GM19239 (cell line): ENCODE data around the gene PRKAR1A.

Experiments used
- DNase-seq: peaks from one replicate; pipeline ENCODE4 v3.0.0; 2011; ENCODE audit warnings: low spot score; ENCODE audit not compliant: insufficient read length
- FAIRE-seq: peaks from 2 replicates; lab custom pipeline; 2011; peaks lifted over from hg19 to GRCh38; lab: Jason Lieb, UNC

The PRKAR1A gene

GRCh38 chr17:68595496-68595895, 83.3 kb downstream of the PRKAR1A start:
- no peak for FAIRE-seq
- no peak for DNase-seq

GRCh38 chr17:68595986-68596385, 83.8 kb downstream of the PRKAR1A start:
- FAIRE-seq, result no peak

GRCh38 chr17:68596411-68596945, 84.2 kb downstream of the PRKAR1A start:
- FAIRE-seq (no peak), DNase-seq (no peak)

More at GRCh38 chr17:68595986-68596385, 83.8 kb downstream of the PRKAR1A start:
- no peak for DNase-seq

- FAIRE-seq (no peak), DNase-seq (no peak)
These were observed 85.8 kb downstream of the PRKAR1A start for GRCh38 chr17:68598074-68598473.

GRCh38 chr17:68598545-68598961, 86.3 kb downstream of the PRKAR1A start:
- DNase-seq, result no peak
- no peak for FAIRE-seq

GRCh38 chr17:68599091-68599490, 86.9 kb downstream of the PRKAR1A start:
- DNase-seq, result no peak

GRCh38 chr17:68599552-68600066, 87.4 kb downstream of the PRKAR1A start:
- no peak for DNase-seq
- FAIRE-seq, result no peak

More at GRCh38 chr17:68599091-68599490, 86.9 kb downstream of the PRKAR1A start:
- FAIRE-seq, result no peak

GRCh38 chr17:68600067-68600930, 88.1 kb downstream of the PRKAR1A start:
- DNase-seq (no peak), FAIRE-seq (no peak)
